H1 (cell line): ENCODE data around the gene NAPA.

Source experiments
- CHD1 ChIP-seq: IDR thresholded peaks from 2 replicates; pipeline ENCODE4 v1.6.1; 2012; ENCODE audit warnings: low read depth, low read length, improper control_type of control experiment
- EP300 ChIP-seq, 2 experiments: IDR thresholded peaks; 1 replicate in 1 of 2; 2 replicates in 1 of 2; pipeline ENCODE4 v1.6.1; 2011 to 2012; ENCODE audit warnings: low read depth in 2 of 2, low read length in 2 of 2, mild to moderate bottlenecking in 2 of 2, borderline replicate concordance in 1 of 2, inconsistent platforms in 1 of 2, moderate library complexity in 1 of 2
- JUND ChIP-seq: IDR thresholded peaks from 2 replicates; pipeline ENCODE4 v1.6.1; 2011; ENCODE audit warnings: mild to moderate bottlenecking, improper control_type of control experiment, low read length
- POLR2A ChIP-seq, 2 experiments: IDR thresholded peaks; 1 replicate in 1 of 2; 2 replicates in 1 of 2; pipeline ENCODE4 v1.6.1; 2011; ENCODE audit warnings: low read depth in 2 of 2, low read length in 2 of 2, mild to moderate bottlenecking in 2 of 2; ENCODE audit errors: control extremely low read depth in 1 of 2
- POLR2AphosphoS5 ChIP-seq: IDR thresholded peaks from 2 replicates; pipeline ENCODE4 v1.6.1; 2011; ENCODE audit warnings: low read depth, low read length
- RAD21 ChIP-seq, 2 experiments: IDR thresholded peaks in 1 of 2; conservative IDR thresholded peaks in 1 of 2; 2 replicates each; pipeline ENCODE4 v1.6.1; 2011; ENCODE audit warnings: low read depth in 2 of 2, low read length in 2 of 2, improper control_type of control experiment in 1 of 2, inconsistent platforms in 1 of 2, mild to moderate bottlenecking in 1 of 2, moderate library complexity in 1 of 2
- SP2 ChIP-seq: IDR thresholded peaks from 2 replicates; pipeline ENCODE4 v1.6.1; 2012; ENCODE audit warnings: mild to moderate bottlenecking, low read length, inconsistent platforms
- SUZ12 ChIP-seq: fragments of 200-600 bp; sonication (generic); IDR thresholded peaks from 2 replicates; pipeline ENCODE4 v1.6.1; 2012; ENCODE audit warnings: mild to moderate bottlenecking, inconsistent platforms, low read length, moderate library complexity, mixed read lengths
- TBP ChIP-seq: IDR thresholded peaks from 2 replicates; pipeline ENCODE4 v1.6.1; 2011; ENCODE audit warnings: low read depth, low read length, improper control_type of control experiment
- TF ChIP-seq, protein P1 (sequence below), 3 experiments: IDR thresholded peaks; 1 replicate in 2 of 3; 2 replicates in 1 of 3; pipeline versions ENCODE4 v1.5.1 to v1.6.1; 2011; ENCODE audit warnings: low read length in 3 of 3, mild to moderate bottlenecking in 3 of 3, inconsistent platforms in 2 of 3, low read depth in 1 of 3, moderate library complexity in 1 of 3; ENCODE audit not compliant: insufficient read depth in 1 of 3; ENCODE audit errors: control extremely low read depth in 1 of 3
- TF ChIP-seq, protein P2 (sequence below): IDR thresholded peaks from 2 replicates; pipeline ENCODE4 v1.6.1; 2012; ENCODE audit warnings: inconsistent platforms
- TF ChIP-seq, protein P3 (sequence below): IDR thresholded peaks from 2 replicates; pipeline ENCODE4 v1.6.1; 2012; ENCODE audit warnings: low read length, inconsistent platforms

DNA sequence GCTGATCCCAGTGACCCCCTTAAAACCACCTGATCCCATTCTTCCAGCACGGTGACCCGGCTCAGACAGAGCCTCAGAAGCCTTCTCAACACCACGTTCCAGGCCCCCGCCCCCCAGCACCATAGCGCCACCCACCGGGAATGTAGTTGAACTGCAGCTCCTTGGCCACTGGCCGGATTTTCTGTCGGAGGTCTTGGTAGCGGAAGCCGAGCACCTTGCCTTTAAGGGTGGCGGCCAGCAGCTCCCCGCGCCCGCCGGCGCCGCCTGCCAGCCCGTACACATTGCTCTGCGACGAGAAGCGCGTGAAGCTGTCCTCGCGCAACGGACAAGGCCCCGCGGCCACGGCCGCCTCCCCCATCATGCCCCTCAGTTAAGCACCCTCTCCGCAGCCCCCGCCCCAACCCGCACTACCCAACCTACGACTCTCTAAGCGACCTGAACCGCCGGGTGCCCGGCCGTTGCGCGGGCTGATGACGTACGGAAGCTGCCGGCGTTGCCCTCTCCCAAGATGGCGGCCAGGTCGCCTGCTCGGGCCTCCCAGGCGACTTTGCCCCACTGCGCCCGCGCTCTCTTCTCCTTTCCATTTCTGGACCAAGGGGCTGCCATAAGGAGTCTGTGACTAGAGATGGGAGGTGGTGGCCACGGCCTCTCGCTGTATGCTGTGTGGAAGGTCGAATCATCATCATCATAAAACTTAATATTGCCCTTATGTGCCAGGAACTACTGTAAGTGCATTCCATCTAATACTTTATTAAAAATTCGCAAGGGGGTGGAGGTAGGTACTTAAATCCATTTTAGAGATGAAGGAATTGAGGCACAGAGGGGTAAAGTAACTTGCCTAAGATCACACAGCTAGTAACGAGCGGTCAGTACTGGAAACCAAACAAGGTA lies 30.8 kb downstream of the NAPA start, which contains the start of gene KPTN:
- TF ChIP-seq, protein P1, sequence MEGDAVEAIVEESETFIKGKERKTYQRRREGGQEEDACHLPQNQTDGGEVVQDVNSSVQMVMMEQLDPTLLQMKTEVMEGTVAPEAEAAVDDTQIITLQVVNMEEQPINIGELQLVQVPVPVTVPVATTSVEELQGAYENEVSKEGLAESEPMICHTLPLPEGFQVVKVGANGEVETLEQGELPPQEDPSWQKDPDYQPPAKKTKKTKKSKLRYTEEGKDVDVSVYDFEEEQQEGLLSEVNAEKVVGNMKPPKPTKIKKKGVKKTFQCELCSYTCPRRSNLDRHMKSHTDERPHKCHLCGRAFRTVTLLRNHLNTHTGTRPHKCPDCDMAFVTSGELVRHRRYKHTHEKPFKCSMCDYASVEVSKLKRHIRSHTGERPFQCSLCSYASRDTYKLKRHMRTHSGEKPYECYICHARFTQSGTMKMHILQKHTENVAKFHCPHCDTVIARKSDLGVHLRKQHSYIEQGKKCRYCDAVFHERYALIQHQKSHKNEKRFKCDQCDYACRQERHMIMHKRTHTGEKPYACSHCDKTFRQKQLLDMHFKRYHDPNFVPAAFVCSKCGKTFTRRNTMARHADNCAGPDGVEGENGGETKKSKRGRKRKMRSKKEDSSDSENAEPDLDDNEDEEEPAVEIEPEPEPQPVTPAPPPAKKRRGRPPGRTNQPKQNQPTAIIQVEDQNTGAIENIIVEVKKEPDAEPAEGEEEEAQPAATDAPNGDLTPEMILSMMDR (IDR thresholded peaks at IDR 0.05; ENCODE audit: control extremely low read depth in 1 of 3, insufficient read depth in 1 of 3, low read depth in 1 of 3, low read length in 3 of 3): peak; percentile 93 to 99 (median 95)
- TF ChIP-seq SUZ12: no peak
- no peak for TF ChIP-seq EP300 (IDR thresholded peaks at IDR 0.05; ENCODE audit: borderline replicate concordance in 1 of 2, low read depth in 2 of 2, low read length in 2 of 2)
- TF ChIP-seq POLR2AphosphoS5: peak; percentile 74
- TF ChIP-seq POLR2A (IDR thresholded peaks at IDR 0.05; ENCODE audit: control extremely low read depth in 1 of 2, low read depth in 2 of 2, low read length in 2 of 2): peak in 1 of 2 experiments; percentile 68; a peak in 2 of 3 replicates
- no peak for TF ChIP-seq SP2
- peak; percentile 65 for TF ChIP-seq TBP
- TF ChIP-seq, protein P2, sequence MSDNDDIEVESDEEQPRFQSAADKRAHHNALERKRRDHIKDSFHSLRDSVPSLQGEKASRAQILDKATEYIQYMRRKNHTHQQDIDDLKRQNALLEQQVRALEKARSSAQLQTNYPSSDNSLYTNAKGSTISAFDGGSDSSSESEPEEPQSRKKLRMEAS: peak; percentile 17; the same call in 1 of the 2 replicates
- TF ChIP-seq CHD1: no peak
- peak; percentile 52; the same call in 1 of the 2 replicates for TF ChIP-seq JUND
- TF ChIP-seq RAD21 (IDR thresholded peaks at IDR 0.05 in 1 of 2, conservative IDR thresholded peaks at IDR 0.05 in 1 of 2; ENCODE audit: low read depth in 2 of 2, low read length in 2 of 2): peak; percentile 70 to 76
- TF ChIP-seq, protein P3, sequence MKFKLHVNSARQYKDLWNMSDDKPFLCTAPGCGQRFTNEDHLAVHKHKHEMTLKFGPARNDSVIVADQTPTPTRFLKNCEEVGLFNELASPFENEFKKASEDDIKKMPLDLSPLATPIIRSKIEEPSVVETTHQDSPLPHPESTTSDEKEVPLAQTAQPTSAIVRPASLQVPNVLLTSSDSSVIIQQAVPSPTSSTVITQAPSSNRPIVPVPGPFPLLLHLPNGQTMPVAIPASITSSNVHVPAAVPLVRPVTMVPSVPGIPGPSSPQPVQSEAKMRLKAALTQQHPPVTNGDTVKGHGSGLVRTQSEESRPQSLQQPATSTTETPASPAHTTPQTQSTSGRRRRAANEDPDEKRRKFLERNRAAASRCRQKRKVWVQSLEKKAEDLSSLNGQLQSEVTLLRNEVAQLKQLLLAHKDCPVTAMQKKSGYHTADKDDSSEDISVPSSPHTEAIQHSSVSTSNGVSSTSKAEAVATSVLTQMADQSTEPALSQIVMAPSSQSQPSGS: no peak; the same call in 1 of the 2 replicates
